Chondrocyte (in vitro differentiated cells): Measurements from ENCODE around the gene TOMM20L. TPM values are rescaled to one million over a fixed set of nuclear protein-coding genes. Genes with fewer than 3 reads are reported as not detected.

Experiments
- DNase-seq: peaks from one replicate; pipeline ENCODE4 v3.0.0; 2021; ENCODE audit warnings: mixed read lengths, low spot score
- H3K27ac Mint-ChIP-seq: one replicate; pipeline ENCODE4 v1.8.0; 2021; ENCODE audit warnings: mild to moderate bottlenecking, moderate library complexity, mixed read lengths; ENCODE audit not compliant: unreplicated experiment
- H3K27me3 Mint-ChIP-seq: 2 replicates; pipeline ENCODE4 v1.8.0; 2021; ENCODE audit warnings: low read depth, mixed read lengths
- H3K36me3 Mint-ChIP-seq: 2 replicates; pipeline ENCODE4 v1.8.0; 2021; ENCODE audit warnings: low read depth, mixed read lengths
- H3K4me1 Mint-ChIP-seq: 2 replicates; pipeline ENCODE4 v1.8.0; 2021; ENCODE audit warnings: low read depth, mild to moderate bottlenecking, mixed read lengths
- H3K4me3 Mint-ChIP-seq: one replicate; pipeline ENCODE4 v1.8.0; 2021; ENCODE audit warnings: mild to moderate bottlenecking, moderate library complexity, mixed read lengths; ENCODE audit not compliant: unreplicated experiment
- H3K9me3 Mint-ChIP-seq: 2 replicates; pipeline ENCODE4 v1.8.0; 2021; ENCODE audit warnings: low read depth, mixed read lengths
- total RNA-seq: library from RNA; stranded (reverse); gene quantifications from 3 replicates; pipeline ENCODE4 v1.2.1, GENCODE V29; 2021
- TF ChIP-seq, protein P1 (sequence below): fragments of 200-600 bp; sonication (generic); IDR thresholded peaks from 2 replicates; pipeline ENCODE4 v1.5.0; 2021; ENCODE audit warnings: antibody characterized with exemption, mild to moderate bottlenecking, moderate library complexity

TOMM20L gene
- total RNA-seq, 1 donor from 2014 or later, result not detected

DNA sequence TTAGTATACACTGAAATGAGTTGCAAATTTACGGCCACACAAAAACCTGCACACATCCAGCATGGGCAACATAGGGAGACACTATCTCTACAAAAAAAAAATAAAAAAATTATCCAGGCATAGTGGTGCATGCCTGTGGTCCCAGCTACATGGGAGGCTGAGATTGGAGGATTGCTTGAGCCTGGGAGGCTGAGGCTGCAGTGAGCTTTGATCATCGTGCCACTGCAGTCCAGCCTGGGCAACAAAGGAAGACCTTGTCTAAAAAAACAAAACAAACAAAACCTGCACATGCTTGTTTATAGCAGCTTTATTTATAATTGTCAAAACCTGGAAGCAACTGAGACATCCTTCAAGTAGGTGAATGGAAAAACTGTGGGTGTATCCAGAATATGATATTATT is 4.9 kb upstream of the TOMM20L start:
- H3K4me3 Mint-ChIP-seq, result no peak overlapping the region
- TF ChIP-seq, protein P1, sequence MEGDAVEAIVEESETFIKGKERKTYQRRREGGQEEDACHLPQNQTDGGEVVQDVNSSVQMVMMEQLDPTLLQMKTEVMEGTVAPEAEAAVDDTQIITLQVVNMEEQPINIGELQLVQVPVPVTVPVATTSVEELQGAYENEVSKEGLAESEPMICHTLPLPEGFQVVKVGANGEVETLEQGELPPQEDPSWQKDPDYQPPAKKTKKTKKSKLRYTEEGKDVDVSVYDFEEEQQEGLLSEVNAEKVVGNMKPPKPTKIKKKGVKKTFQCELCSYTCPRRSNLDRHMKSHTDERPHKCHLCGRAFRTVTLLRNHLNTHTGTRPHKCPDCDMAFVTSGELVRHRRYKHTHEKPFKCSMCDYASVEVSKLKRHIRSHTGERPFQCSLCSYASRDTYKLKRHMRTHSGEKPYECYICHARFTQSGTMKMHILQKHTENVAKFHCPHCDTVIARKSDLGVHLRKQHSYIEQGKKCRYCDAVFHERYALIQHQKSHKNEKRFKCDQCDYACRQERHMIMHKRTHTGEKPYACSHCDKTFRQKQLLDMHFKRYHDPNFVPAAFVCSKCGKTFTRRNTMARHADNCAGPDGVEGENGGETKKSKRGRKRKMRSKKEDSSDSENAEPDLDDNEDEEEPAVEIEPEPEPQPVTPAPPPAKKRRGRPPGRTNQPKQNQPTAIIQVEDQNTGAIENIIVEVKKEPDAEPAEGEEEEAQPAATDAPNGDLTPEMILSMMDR, result no peak
- H3K27ac Mint-ChIP-seq, result no peak overlapping the region
- DNase-seq, result no peak
- H3K9me3 Mint-ChIP-seq, result no peaks in the 10 kb centered on the region
- peaks cover 4% of the 10 kb centered on the region for H3K4me1 Mint-ChIP-seq
- peaks cover 5% of the 10 kb centered on the region for H3K36me3 Mint-ChIP-seq
- H3K27me3 Mint-ChIP-seq, result no peaks in the 10 kb centered on the region

DNA sequence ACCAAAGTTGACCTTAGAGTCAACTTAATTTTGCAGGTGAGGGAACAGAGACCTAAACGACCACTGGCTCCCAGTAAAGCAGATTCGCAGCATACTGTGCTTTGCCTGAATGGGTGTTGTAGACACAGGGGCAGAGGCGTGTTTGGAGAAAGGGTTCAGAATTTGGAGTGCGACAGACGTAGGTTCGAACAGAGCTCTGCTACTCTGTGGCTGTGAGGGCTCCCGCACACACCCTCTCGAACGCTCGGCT is 243 bp upstream of the TOMM20L start:
- H3K4me1 Mint-ChIP-seq, result peaks cover 7% of the 10 kb centered on the region
- no peaks in the 10 kb centered on the region for H3K27me3 Mint-ChIP-seq
- TF ChIP-seq, protein P1, result no peak
- H3K4me3 Mint-ChIP-seq, result peak overlapping the region; percentile 66
- no peak for DNase-seq
- no peaks in the 10 kb centered on the region for H3K9me3 Mint-ChIP-seq
- H3K36me3 Mint-ChIP-seq, result no peaks in the 10 kb centered on the region
- no peak overlapping the region for H3K27ac Mint-ChIP-seq

GRCh38 chr14:58397156-58397555 is 1.4 kb downstream of the TOMM20L start:
- H3K27ac Mint-ChIP-seq, result no peak overlapping the region
- H3K36me3 Mint-ChIP-seq, result no peaks in the 10 kb centered on the region
- TF ChIP-seq, protein P1, result no peak
- H3K27me3 Mint-ChIP-seq, result no peaks in the 10 kb centered on the region
- peaks cover 7% of the 10 kb centered on the region for H3K4me1 Mint-ChIP-seq
- H3K9me3 Mint-ChIP-seq, result no peaks in the 10 kb centered on the region
- DNase-seq, result no peak
- no peak overlapping the region for H3K4me3 Mint-ChIP-seq

- TF ChIP-seq, protein P1, result no peak
- H3K4me1 Mint-ChIP-seq, result peaks cover 7% of the 10 kb centered on the region
- H3K27ac Mint-ChIP-seq, result no peak overlapping the region
- DNase-seq, result no peak
- no peaks in the 10 kb centered on the region for H3K36me3 Mint-ChIP-seq
- H3K4me3 Mint-ChIP-seq, result no peak overlapping the region
- H3K9me3 Mint-ChIP-seq, result no peaks in the 10 kb centered on the region
- no peaks in the 10 kb centered on the region for H3K27me3 Mint-ChIP-seq
Observed at GRCh38 chr14:58398495-58398894, 2.8 kb downstream of the TOMM20L start.

- TF ChIP-seq, protein P1, result no peak
- DNase-seq, result no peak
- Mint-ChIP-seq H3K4me1 (peaks cover 7% of the 10 kb centered on the region), H3K4me3 (no peak overlapping the region), H3K27ac (no peak overlapping the region), H3K27me3 (no peaks in the 10 kb centered on the region), H3K36me3 (no peaks in the 10 kb centered on the region), H3K9me3 (no peaks in the 10 kb centered on the region)
Observed at GRCh38 chr14:58398895-58399294, 3.2 kb downstream of the TOMM20L start.
